Upper lobe of left lung (tissue), 6 donors: ENCODE results near the gene FBL. TPM values are rescaled to one million over a fixed set of nuclear protein-coding genes. Genes with fewer than 3 reads are reported as not detected.

Experiments
- ATAC-seq, 2 donors: fragments of 200-7000 bp; cut with Tn5 transposase; one replicate each; pipeline ENCODE4 v1.9.1; 2022; ENCODE audit warnings: mild to moderate bottlenecking in 2 of 2, moderate library complexity in 2 of 2; ENCODE audit not compliant: low FRiP score in 2 of 2
- DNase-seq, 2 donors: peaks; one replicate each; pipeline ENCODE4 v3.0.0-alpha.2; 2019 to 2020
- H3K27ac ChIP-seq, 4 donors: fragments of 200-600 bp; sonication (generic); one replicate each; pipeline ENCODE4 v1.5.1; 2016 to 2019
- H3K27me3 ChIP-seq, 4 donors: fragments of 200-600 bp; sonication (generic); one replicate each; pipeline ENCODE4 v1.5.1; 2017 to 2019
- H3K36me3 ChIP-seq, 4 donors: fragments of 200-600 bp; sonication (generic); one replicate each; pipeline ENCODE4 v1.5.1; 2016 to 2019
- H3K4me1 ChIP-seq, 4 donors: fragments of 200-600 bp; sonication (generic); one replicate each; pipeline ENCODE4 v1.5.1; 2018 to 2019
- H3K4me3 ChIP-seq, 4 donors: fragments of 200-600 bp; sonication (generic); one replicate each; pipeline ENCODE4 v1.5.1; 2017 to 2019; ENCODE audit warnings: mild to moderate bottlenecking in 2 of 4, moderate library complexity in 1 of 4
- H3K9me3 ChIP-seq, 4 donors: fragments of 200-600 bp; sonication (generic); one replicate each; pipeline ENCODE4 v1.5.1; 2018 to 2019
- EP300 ChIP-seq, 4 donors: sonication (generic); formaldehyde crosslinking; IDR thresholded peaks; one replicate each; pipeline ENCODE4 v1.5.1; 2017; ENCODE audit warnings: antibody characterized with exemption in 4 of 4, control low read depth in 2 of 4
- POLR2A ChIP-seq, 4 donors: fragments of 450-650 bp; IDR thresholded peaks; one replicate each; pipeline ENCODE4 v1.5.1; 2016 to 2017; ENCODE audit warnings: antibody characterized with exemption in 4 of 4, mild to moderate bottlenecking in 2 of 4
- POLR2AphosphoS5 ChIP-seq, 2 donors: sonication (generic); formaldehyde crosslinking; IDR thresholded peaks; one replicate each; pipeline ENCODE4 v1.5.1; 2017; ENCODE audit warnings: antibody characterized with exemption in 2 of 2
- WGBS, 2 donors: methylation state at CpG; one replicate each; pipeline ENCODE4 v1.1.5; 2017 to 2018; 5-methylcytosine and 5-hydroxymethylcytosine counted together
- total RNA-seq, 6 donors: library from RNA; depleted of rRNA in 4 of 6; stranded (reverse); fragments of >200 nt in 4 of 6; gene quantifications; one replicate each; pipeline versions ENCODE4 v1.1.0 to v1.2.1, GENCODE V29; 2016 to 2021
- TF ChIP-seq, protein P1 (sequence below), 6 experiments: fragments of 450-650 bp in 4 of 6; fragments of 200-600 bp in 2 of 6; sonication (generic) in 2 of 6; IDR thresholded peaks; one replicate each; pipeline ENCODE4 v1.5.1; 2016 to 2019; ENCODE audit warnings: antibody characterized with exemption in 6 of 6
- donor health status: DM: no; HTN: no; CAD: no; lungs with moderate emphysema.
- donor health status: DM: no; HTN: yes; CAD: no; lungs with severe emphysema.

Gene FBL
- total RNA-seq, 6 donors from 2014 or later = 75.4 to 143 (median 110) TPM

DNA sequence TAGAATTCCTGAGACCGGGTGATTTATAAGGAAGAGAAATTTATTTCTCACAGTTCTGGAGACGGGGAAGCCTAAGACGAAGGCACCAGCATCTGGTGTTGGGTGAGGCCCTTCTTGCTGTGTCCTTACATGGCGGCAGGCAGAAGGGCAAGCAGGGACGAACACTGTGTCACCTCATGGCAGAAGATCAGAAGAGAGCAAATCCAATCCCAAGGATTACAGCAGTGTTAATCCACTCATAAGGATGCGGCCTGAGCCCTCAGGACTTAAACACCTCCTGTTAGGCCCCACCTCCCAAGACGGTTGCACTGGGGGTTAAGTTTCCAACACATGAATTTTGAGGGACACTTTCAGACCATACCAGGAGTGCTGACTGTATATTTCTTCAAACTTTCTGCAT is 6.7 kb upstream of the FBL start:
- no peaks in the 10 kb centered on the region for H3K9me3 ChIP-seq
- H3K4me1 ChIP-seq = no peaks in the 10 kb centered on the region
- no peak overlapping the region for H3K27ac ChIP-seq
- no peak for DNase-seq
- 90 to 92% methylated on average over 6 to 7 of the region's 7 CpGs for WGBS, 2 donors
- H3K27me3 ChIP-seq = no peaks in the 10 kb centered on the region
- TF ChIP-seq POLR2AphosphoS5 (IDR thresholded peaks at IDR 0.05) = no peak
- ATAC-seq = no peak
- H3K4me3 ChIP-seq = no peak overlapping the region
- H3K36me3 ChIP-seq = no peaks in the 10 kb centered on the region

DNA sequence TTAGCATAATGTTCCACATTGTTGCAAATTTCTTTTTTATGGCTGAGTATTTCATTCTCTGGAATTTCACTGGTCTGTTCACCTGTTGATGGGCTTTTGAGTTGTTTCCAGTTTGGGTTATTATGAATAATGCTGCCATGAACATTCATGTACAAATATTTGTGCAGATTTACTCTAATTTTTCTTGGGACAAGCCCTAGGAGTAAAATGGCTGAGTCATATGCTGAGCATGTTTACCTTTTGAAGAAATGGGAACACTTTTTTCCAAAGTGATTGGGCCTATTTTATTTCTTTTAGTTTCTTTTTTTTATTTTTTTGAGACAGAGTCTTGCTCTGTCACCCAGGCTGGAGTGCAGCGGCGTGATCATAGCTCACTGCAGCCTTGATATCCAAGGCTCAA is 4.7 kb upstream of the FBL start:
- WGBS, 2 donors = 93 to 95% methylated on average over 2 of the region's 2 CpGs
- H3K4me1 ChIP-seq = peaks cover 0 to 10% (median 7%) of the 10 kb centered on the region in 4 donors
- ATAC-seq = no peak
- no peak overlapping the region for H3K4me3 ChIP-seq
- H3K27me3 ChIP-seq = no peaks in the 10 kb centered on the region
- DNase-seq = no peak
- H3K36me3 ChIP-seq = no peaks in the 10 kb centered on the region
- no peak overlapping the region for H3K27ac ChIP-seq
- TF ChIP-seq, protein P1, sequence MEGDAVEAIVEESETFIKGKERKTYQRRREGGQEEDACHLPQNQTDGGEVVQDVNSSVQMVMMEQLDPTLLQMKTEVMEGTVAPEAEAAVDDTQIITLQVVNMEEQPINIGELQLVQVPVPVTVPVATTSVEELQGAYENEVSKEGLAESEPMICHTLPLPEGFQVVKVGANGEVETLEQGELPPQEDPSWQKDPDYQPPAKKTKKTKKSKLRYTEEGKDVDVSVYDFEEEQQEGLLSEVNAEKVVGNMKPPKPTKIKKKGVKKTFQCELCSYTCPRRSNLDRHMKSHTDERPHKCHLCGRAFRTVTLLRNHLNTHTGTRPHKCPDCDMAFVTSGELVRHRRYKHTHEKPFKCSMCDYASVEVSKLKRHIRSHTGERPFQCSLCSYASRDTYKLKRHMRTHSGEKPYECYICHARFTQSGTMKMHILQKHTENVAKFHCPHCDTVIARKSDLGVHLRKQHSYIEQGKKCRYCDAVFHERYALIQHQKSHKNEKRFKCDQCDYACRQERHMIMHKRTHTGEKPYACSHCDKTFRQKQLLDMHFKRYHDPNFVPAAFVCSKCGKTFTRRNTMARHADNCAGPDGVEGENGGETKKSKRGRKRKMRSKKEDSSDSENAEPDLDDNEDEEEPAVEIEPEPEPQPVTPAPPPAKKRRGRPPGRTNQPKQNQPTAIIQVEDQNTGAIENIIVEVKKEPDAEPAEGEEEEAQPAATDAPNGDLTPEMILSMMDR (IDR thresholded peaks at IDR 0.05) = no peak
- no peak for TF ChIP-seq POLR2A (IDR thresholded peaks at IDR 0.05)
- TF ChIP-seq POLR2AphosphoS5 (IDR thresholded peaks at IDR 0.05) = no peak
- TF ChIP-seq EP300 (IDR thresholded peaks at IDR 0.05) = no peak
- H3K9me3 ChIP-seq = no peaks in the 10 kb centered on the region

- DNase-seq (no peak), ATAC-seq (no peak)
Measured at GRCh38 chr19:39848392-39848791, 2.2 kb upstream of the FBL start.

GRCh38 chr19:39847525-39847924 is 1.3 kb upstream of the FBL start:
- WGBS, 2 donors = 72 to 84% methylated on average over 6 of the region's 6 CpGs
- ATAC-seq (no peak), DNase-seq (no peak)
- no peaks in the 10 kb centered on the region for H3K27me3 ChIP-seq
- no peaks in the 10 kb centered on the region for H3K36me3 ChIP-seq
- H3K4me3 ChIP-seq = no peak overlapping the region
- H3K27ac ChIP-seq = no peak overlapping the region
- peaks cover 20 to 41% (median 30%) of the 10 kb centered on the region in 4 donors for H3K4me1 ChIP-seq
- no peaks in the 10 kb centered on the region for H3K9me3 ChIP-seq
- TF ChIP-seq, protein P1 (IDR thresholded peaks at IDR 0.05) = no peak
- TF ChIP-seq POLR2A (IDR thresholded peaks at IDR 0.05) (no peak), EP300 (IDR thresholded peaks at IDR 0.05) (no peak), POLR2AphosphoS5 (IDR thresholded peaks at IDR 0.05) (no peak)

More at GRCh38 chr19:39848392-39848791, 2.2 kb upstream of the FBL start:
- H3K4me3 ChIP-seq = no peak overlapping the region
- H3K4me1 ChIP-seq = peaks cover 16 to 34% (median 25%) of the 10 kb centered on the region in 4 donors
- H3K9me3 ChIP-seq = no peaks in the 10 kb centered on the region
- no peaks in the 10 kb centered on the region for H3K27me3 ChIP-seq
- no peak for TF ChIP-seq POLR2A (IDR thresholded peaks at IDR 0.05)
- TF ChIP-seq EP300 (IDR thresholded peaks at IDR 0.05) = no peak
- no peak for TF ChIP-seq POLR2AphosphoS5 (IDR thresholded peaks at IDR 0.05)
- TF ChIP-seq, protein P1 (IDR thresholded peaks at IDR 0.05) = no peak
- no peaks in the 10 kb centered on the region for H3K36me3 ChIP-seq
- 94 to 96% methylated on average over 4 of the region's 4 CpGs for WGBS, 2 donors
- H3K27ac ChIP-seq = no peak overlapping the region

DNA sequence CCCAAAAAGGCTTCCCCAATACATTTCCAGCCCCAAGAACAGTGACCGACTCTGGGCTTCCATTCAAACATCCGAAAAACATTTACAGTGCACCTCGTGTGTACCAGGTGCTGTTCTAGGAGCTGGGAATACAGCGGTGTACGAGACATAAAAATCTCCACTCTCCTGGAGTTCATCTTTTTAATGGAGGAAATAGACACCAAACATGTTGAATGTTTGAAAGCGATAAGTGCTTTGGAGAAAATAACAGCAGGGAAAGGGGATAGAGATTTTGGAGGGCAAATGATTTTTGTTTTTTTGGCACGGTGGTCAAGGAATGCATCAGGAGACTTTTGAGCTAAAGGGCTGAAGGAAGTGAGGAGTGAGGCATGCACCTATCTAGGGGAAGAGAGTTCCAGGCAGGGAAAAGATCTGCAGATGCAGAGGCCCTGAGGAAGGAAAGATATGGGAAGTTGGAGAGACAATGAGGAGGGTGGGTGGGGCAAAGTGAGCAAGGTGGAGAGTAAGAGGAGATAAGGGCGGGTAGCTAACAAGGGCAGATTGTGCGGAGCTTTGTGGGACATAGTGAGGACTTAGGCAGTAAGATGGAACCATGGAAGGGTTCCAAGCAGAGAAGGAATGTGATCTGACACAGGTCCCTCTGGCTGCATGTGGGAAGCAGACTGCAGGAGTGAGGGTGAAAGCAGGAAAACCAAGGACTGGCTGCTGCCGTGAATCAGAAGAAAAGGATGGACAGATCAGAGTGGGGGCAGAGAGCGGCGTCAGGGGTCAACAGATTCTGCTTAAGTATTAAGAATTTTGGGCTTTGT is 703 bp upstream of the FBL start:
- 44 to 49% methylated on average over 12 of the region's 12 CpGs for WGBS, 2 donors
- H3K4me1 ChIP-seq = peaks cover 24 to 47% (median 36%) of the 10 kb centered on the region in 4 donors
- no peaks in the 10 kb centered on the region for H3K27me3 ChIP-seq
- peak overlapping the region; percentile 81 to 92 (median 84) for H3K27ac ChIP-seq
- no peaks in the 10 kb centered on the region for H3K36me3 ChIP-seq
- no peak for DNase-seq
- ATAC-seq = peak in 1 of 2 donors; percentile 14
- H3K9me3 ChIP-seq = no peaks in the 10 kb centered on the region
- peak overlapping the region in 3 of 4 donors; percentile 80 to 83 (median 81) for H3K4me3 ChIP-seq
- TF ChIP-seq EP300 (IDR thresholded peaks at IDR 0.05) (no peak), POLR2AphosphoS5 (IDR thresholded peaks at IDR 0.05) (no peak), POLR2A (IDR thresholded peaks at IDR 0.05) (no peak)
- TF ChIP-seq, protein P1 (IDR thresholded peaks at IDR 0.05) = no peak
